VCaP (cell line): ENCODE results near the gene CASK.

Experiments used
- H3K27ac ChIP-seq: fragments of 450-650 bp; 2 replicates; pipeline ENCODE4 v1.5.1; 2017
- TF ChIP-seq, protein P1 (sequence below): fragments of 450-650 bp; conservative IDR thresholded peaks from 2 replicates; pipeline ENCODE4 v1.5.1; 2017; ENCODE audit warnings: mild to moderate bottlenecking, moderate library complexity

Gene CASK

DNA sequence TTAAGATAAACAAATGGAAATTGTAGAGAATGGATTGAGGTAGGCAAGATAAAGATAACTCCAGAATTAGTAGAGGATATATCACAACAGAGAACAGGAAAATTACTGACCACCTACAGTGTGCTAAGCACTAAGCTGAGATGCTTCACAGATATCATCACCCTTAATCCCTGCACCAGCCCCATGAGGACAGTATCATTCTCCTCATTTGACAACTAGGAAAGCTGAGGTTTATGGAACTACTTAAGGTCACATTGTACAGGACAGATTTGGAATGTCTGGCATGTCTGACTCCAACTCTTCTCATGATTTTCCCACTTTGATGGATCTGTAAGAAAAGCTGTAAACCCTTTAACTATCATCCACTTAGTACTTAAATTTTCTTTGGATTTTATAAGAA lies 95.5 kb downstream of the CASK start:
- TF ChIP-seq, protein P1, sequence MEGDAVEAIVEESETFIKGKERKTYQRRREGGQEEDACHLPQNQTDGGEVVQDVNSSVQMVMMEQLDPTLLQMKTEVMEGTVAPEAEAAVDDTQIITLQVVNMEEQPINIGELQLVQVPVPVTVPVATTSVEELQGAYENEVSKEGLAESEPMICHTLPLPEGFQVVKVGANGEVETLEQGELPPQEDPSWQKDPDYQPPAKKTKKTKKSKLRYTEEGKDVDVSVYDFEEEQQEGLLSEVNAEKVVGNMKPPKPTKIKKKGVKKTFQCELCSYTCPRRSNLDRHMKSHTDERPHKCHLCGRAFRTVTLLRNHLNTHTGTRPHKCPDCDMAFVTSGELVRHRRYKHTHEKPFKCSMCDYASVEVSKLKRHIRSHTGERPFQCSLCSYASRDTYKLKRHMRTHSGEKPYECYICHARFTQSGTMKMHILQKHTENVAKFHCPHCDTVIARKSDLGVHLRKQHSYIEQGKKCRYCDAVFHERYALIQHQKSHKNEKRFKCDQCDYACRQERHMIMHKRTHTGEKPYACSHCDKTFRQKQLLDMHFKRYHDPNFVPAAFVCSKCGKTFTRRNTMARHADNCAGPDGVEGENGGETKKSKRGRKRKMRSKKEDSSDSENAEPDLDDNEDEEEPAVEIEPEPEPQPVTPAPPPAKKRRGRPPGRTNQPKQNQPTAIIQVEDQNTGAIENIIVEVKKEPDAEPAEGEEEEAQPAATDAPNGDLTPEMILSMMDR, result no peak
- H3K27ac ChIP-seq, result no peak overlapping the region

DNA sequence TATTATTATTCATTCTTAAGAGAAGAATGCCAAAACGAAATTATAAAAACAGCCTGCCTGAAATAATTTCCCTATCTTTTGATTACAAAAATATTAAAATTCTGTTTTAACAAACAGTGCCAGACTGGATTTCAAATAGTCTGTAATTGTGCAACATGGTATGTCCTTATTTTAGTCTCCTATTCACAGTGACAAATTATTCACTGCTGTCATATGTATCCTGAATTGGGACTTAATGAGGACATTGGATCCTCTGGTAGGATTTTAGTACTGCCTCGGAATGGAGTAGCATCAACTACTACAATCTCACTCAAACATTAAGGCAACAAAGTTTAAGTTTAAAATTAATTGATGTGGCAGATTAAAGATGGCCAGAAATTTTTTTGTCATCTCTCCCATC lies 97.6 kb downstream of the CASK start:
- H3K27ac ChIP-seq, result no peak overlapping the region
- TF ChIP-seq, protein P1, result no peak

DNA sequence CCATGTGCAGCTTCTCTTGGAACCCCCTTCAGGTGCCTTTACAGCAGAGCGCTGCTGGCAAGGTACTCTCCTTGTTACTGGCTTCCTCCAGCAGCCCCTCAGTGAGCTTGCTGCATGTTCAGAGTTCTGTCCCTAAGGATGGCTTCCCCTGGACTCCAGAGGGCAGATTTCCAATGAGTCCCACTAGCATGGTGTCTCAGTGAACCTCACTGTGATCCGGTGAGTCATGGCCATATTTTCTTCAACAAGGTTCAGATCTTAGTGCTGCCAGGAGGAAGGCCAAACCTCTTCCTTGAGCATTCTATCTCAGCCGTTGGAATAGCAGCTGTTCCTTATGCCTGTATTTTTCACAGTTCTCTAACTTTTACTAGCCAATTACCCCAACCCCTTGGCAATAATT lies 98.8 kb downstream of the CASK start:
- TF ChIP-seq, protein P1, result no peak
- no peak overlapping the region for H3K27ac ChIP-seq

DNA sequence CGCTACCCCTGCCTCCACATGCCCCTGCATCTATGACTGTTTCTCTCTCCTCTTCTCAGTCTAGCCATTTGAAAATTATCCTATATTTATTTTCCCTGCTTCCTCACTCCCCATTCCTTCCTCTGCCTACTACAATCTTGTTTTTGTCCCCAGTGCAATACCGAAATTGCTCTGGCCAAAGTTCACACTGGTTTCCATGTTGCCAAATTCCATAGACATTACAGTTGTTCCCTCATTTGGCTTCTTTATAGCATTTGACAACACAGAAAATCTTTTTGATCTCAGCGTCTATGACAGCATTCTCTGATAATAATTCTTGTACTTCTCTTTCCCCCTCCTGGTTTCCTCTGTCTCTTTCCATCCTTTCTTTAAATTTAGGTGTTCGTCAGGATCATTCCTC lies 100.0 kb downstream of the CASK start:
- TF ChIP-seq, protein P1, result no peak
- no peak overlapping the region for H3K27ac ChIP-seq

DNA sequence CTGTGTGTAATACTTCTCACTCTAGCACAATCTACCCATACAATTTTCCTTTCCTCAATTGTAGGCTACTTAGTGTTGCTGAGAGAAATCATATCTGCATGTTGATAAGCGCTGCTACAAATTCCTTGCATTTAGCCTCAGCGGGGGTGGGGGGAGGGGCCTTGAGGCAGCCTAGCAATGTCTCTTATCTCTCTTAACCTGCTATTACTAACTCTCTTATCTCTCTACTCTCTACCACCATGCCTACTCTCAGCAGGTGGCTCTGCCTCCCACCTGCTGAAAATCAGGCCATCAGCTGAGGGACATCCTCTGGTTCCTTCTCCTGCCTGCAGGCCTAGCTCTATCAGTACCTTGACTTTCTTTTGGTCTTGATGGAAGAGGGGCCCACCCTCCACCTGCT lies 100.5 kb downstream of the CASK start:
- TF ChIP-seq, protein P1, result no peak
- H3K27ac ChIP-seq, result no peak overlapping the region

DNA sequence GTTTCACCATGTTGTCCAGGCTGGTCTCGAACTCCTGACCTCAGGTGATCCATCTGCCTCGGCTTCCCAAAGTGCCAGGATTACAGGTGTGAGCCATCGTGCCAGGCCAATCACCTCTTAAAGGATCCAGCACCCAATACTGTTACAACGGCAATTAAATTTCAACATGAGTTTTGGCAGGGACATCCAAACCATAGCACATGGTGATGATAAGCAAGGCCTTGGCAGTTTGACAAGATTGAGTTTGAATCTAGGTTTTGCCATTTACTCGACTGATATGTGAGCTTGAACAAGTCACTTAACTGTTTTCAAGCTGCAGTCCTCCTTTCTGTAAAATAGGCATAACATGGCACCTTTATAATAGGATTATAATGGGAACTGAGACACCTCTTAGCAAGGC lies 115.3 kb downstream of the CASK start:
- no peak overlapping the region for H3K27ac ChIP-seq
- TF ChIP-seq, protein P1, result no peak

DNA sequence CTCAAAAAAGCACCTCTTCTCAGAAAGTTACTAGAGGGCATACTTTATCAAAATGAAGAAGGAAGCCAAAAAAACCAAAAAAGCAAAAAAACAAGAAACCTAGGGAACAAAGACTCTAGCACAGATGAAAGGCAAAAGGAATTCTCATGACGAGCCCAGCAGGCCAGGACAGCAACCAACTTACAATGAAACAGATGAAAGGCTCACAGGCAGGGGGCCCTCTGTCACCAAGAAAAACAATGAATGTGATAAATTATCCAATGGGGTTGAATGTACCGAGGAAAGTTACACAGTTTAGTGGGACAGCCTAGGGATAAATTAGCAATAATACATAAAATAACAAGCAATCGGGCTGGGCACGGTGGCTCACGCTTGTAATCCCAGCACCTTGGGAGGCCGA lies 120.4 kb downstream of the CASK start:
- TF ChIP-seq, protein P1, result peak; percentile 55
- no peak overlapping the region for H3K27ac ChIP-seq

DNA sequence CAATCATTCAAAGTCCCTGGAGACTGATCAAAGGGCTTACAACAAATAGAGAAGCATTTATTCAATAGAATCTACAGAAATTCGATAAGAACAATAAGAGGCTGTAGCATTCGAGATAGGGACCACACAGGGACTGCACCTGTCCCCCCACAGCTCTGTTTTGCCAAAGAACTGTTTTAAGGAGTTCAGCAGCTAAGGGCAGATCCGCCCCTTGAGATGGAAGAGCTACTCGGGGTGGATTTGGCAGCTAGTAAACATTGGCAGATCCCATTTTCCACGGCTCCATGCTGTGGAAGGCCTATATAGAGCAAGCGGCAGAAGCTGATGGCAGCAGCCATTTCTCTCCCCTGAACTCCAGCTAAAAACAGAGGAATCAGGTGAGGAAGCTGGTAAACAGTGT lies 123.7 kb downstream of the CASK start:
- TF ChIP-seq, protein P1, result no peak
- H3K27ac ChIP-seq, result no peak overlapping the region
